OCI-LY7 (cell line): ENCODE data around the gene PTPMT1.

ENCODE experiments used
- CTCF ChIP-seq: fragments of 200-600 bp; sonication (generic); conservative IDR thresholded peaks from 2 replicates; pipeline ENCODE4 v1.5.1; 2014; ENCODE audit warnings: mild to moderate bottlenecking, antibody characterized with exemption, low read length, moderate library complexity, mixed read lengths
- EZH2phosphoT487 ChIP-seq: fragments of 200-600 bp; sonication (generic); IDR thresholded peaks from 2 replicates; pipeline ENCODE4 v1.6.1; 2018; ENCODE audit warnings: low read depth, borderline replicate concordance, mild to moderate bottlenecking, mixed run types, antibody characterized with exemption, low read length, moderate library complexity, mixed read lengths

GRCh38 chr11:47586098-47586855 is 20.9 kb downstream of the PTPMT1 start, which contains the start of gene FAM180B:
- TF ChIP-seq CTCF (no peak), EZH2phosphoT487 (no peak)
